Astrocyte (in vitro differentiated cells and primary cell): ENCODE results near the gene FRA10AC1. TPM values are rescaled to one million over a fixed set of nuclear protein-coding genes. Genes with fewer than 3 reads are reported as not detected.

Experiments
- DNase-seq: peaks from one replicate; pipeline ENCODE4 v3.0.0-alpha.2; 2010; ENCODE audit warnings: low read depth
- FAIRE-seq: peaks from 2 replicates; lab custom pipeline; 2011; peaks lifted over from hg19 to GRCh38; lab: Jason Lieb, UNC
- H2AFZ ChIP-seq: 2 replicates; pipeline ENCODE4 v1.6.0; 2012; ENCODE audit warnings: low read depth, low read length, inconsistent platforms
- H3K27ac ChIP-seq: 2 replicates; pipeline ENCODE4 v1.5.1; 2011; ENCODE audit warnings: low read depth, low read length, inconsistent platforms
- H3K27me3 ChIP-seq: 2 replicates; pipeline ENCODE4 v1.6.0; 2011; ENCODE audit warnings: low read length, inconsistent platforms; ENCODE audit not compliant: insufficient read depth
- H3K36me3 ChIP-seq: 2 replicates; pipeline ENCODE4 v1.5.1; 2011; ENCODE audit warnings: low read length, inconsistent platforms; ENCODE audit not compliant: insufficient read depth
- H3K4me1 ChIP-seq: 2 replicates; pipeline ENCODE4 v1.5.1; 2011; ENCODE audit warnings: low read length, inconsistent platforms; ENCODE audit not compliant: insufficient read depth
- H3K4me2 ChIP-seq: 2 replicates; pipeline ENCODE4 v1.6.0; 2012; ENCODE audit warnings: low read length, inconsistent platforms
- H3K4me3 ChIP-seq: 2 replicates; pipeline ENCODE4 v1.5.1; 2011; ENCODE audit warnings: low read depth, mild to moderate bottlenecking, low read length, inconsistent platforms; ENCODE audit not compliant: insufficient read depth
- H3K79me2 ChIP-seq: 2 replicates; pipeline ENCODE4 v1.6.0; 2012; ENCODE audit warnings: mild to moderate bottlenecking, low read length, inconsistent platforms; ENCODE audit not compliant: insufficient read depth
- H3K9ac ChIP-seq: 2 replicates; pipeline ENCODE4 v1.6.0; 2012; ENCODE audit warnings: mild to moderate bottlenecking, low read length, inconsistent platforms
- H3K9me3 ChIP-seq: 2 replicates; pipeline ENCODE4 v1.5.1; 2012; ENCODE audit warnings: low read depth, mild to moderate bottlenecking, low read length, inconsistent platforms; ENCODE audit not compliant: insufficient read depth
- H4K20me1 ChIP-seq: 2 replicates; pipeline ENCODE4 v1.6.0; 2012; ENCODE audit warnings: low read length, inconsistent platforms; ENCODE audit not compliant: insufficient read depth
- H3K27ac Mint-ChIP-seq: one replicate; pipeline ENCODE4 v1.8.0; 2021; ENCODE audit warnings: mild to moderate bottlenecking, mixed read lengths; ENCODE audit not compliant: unreplicated experiment
- H3K27me3 Mint-ChIP-seq: one replicate; pipeline ENCODE4 v1.8.0; 2021; ENCODE audit warnings: low read depth, mixed read lengths; ENCODE audit not compliant: unreplicated experiment
- H3K36me3 Mint-ChIP-seq: one replicate; pipeline ENCODE4 v1.8.0; 2021; ENCODE audit warnings: low read depth, mixed read lengths; ENCODE audit not compliant: unreplicated experiment
- H3K4me1 Mint-ChIP-seq: one replicate; pipeline ENCODE4 v1.8.0; 2021; ENCODE audit warnings: low read depth, mixed read lengths; ENCODE audit not compliant: unreplicated experiment
- H3K4me3 Mint-ChIP-seq: one replicate; pipeline ENCODE4 v1.8.0; 2021; ENCODE audit warnings: mild to moderate bottlenecking, moderate library complexity, mixed read lengths; ENCODE audit not compliant: unreplicated experiment
- H3K9me3 Mint-ChIP-seq: one replicate; pipeline ENCODE4 v1.8.0; 2021; ENCODE audit warnings: mild to moderate bottlenecking, mixed read lengths; ENCODE audit not compliant: unreplicated experiment
- EZH2 ChIP-seq: IDR thresholded peaks from 2 replicates; pipeline ENCODE4 v1.6.1; 2012; ENCODE audit warnings: mild to moderate bottlenecking, low read length, inconsistent platforms; ENCODE audit not compliant: insufficient read depth
- total RNA-seq: library from RNA; stranded (reverse); gene quantifications from 2 replicates; pipeline ENCODE4 v1.2.1, GENCODE V29; 2021
- TF ChIP-seq, protein P1 (sequence below): IDR thresholded peaks from 2 replicates; pipeline ENCODE4 v1.5.1; 2011; ENCODE audit warnings: low read depth, mild to moderate bottlenecking, inconsistent platforms, low read length, moderate library complexity; ENCODE audit not compliant: insufficient read depth

The FRA10AC1 gene
- total RNA-seq, 1 donor from 2014 or later, result 13.2 TPM

- Mint-ChIP-seq H3K36me3 (no peaks in the 10 kb centered on the region), H3K9me3 (no peaks in the 10 kb centered on the region), H3K4me3 (no peak overlapping the region), H3K27ac (no peak overlapping the region), H3K4me1 (peaks cover 2% of the 10 kb centered on the region), H3K27me3 (no peaks in the 10 kb centered on the region)
- Histone ChIP-seq H3K9me3 (no peaks in the 10 kb centered on the region), H3K4me3 (no peak overlapping the region), H3K27ac (no peak overlapping the region), H3K4me2 (no peak overlapping the region), H3K4me1 (no peaks in the 10 kb centered on the region), H2AFZ (no peak overlapping the region), H3K9ac (no peak overlapping the region), H3K79me2 (no peaks in the 10 kb centered on the region), H4K20me1 (no peaks in the 10 kb centered on the region), H3K36me3 (no peaks in the 10 kb centered on the region), H3K27me3 (peaks cover 7% of the 10 kb centered on the region)
- no peak for DNase-seq
- FAIRE-seq, result no peak
- no peak for TF ChIP-seq EZH2
- TF ChIP-seq, protein P1, sequence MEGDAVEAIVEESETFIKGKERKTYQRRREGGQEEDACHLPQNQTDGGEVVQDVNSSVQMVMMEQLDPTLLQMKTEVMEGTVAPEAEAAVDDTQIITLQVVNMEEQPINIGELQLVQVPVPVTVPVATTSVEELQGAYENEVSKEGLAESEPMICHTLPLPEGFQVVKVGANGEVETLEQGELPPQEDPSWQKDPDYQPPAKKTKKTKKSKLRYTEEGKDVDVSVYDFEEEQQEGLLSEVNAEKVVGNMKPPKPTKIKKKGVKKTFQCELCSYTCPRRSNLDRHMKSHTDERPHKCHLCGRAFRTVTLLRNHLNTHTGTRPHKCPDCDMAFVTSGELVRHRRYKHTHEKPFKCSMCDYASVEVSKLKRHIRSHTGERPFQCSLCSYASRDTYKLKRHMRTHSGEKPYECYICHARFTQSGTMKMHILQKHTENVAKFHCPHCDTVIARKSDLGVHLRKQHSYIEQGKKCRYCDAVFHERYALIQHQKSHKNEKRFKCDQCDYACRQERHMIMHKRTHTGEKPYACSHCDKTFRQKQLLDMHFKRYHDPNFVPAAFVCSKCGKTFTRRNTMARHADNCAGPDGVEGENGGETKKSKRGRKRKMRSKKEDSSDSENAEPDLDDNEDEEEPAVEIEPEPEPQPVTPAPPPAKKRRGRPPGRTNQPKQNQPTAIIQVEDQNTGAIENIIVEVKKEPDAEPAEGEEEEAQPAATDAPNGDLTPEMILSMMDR, result no peak
Observed at GRCh38 chr10:93715345-93715744, 13.0 kb upstream of the FRA10AC1 start.

DNA sequence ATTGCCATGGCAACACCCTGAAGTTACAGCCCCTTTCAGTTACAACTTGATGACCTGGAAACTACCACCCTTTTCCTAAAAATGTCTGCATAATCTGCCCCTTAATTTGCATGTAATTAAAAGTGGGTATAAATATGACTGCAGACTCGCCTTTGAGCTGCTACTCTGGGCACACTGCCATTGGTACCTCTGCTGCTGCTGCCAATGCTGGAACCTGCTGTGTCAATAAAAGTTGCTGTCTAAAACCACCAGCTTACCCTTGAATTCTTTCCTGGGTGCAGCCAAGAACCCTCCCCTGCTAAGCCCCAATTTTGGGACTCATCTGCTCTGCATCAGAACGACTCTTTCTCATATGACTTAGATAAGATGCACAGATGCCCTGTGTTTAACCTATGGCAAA, 10.2 kb upstream of the FRA10AC1 start:
- Mint-ChIP-seq H3K27me3 (no peaks in the 10 kb centered on the region), H3K4me1 (peaks cover 2% of the 10 kb centered on the region), H3K27ac (no peak overlapping the region), H3K9me3 (no peaks in the 10 kb centered on the region), H3K4me3 (no peak overlapping the region), H3K36me3 (no peaks in the 10 kb centered on the region)
- Histone ChIP-seq H3K4me2 (no peak overlapping the region), H3K36me3 (no peaks in the 10 kb centered on the region), H3K79me2 (no peaks in the 10 kb centered on the region), H3K4me1 (no peaks in the 10 kb centered on the region), H3K9me3 (no peaks in the 10 kb centered on the region), H3K4me3 (no peak overlapping the region), H4K20me1 (no peaks in the 10 kb centered on the region), H2AFZ (no peak overlapping the region), H3K27me3 (no peaks in the 10 kb centered on the region), H3K27ac (no peak overlapping the region), H3K9ac (no peak overlapping the region)
- no peak for DNase-seq
- TF ChIP-seq EZH2, result no peak
- TF ChIP-seq, protein P1, result no peak
- FAIRE-seq, result no peak

GRCh38 chr10:93711891-93712290, 9.5 kb upstream of the FRA10AC1 start:
- H3K4me2 ChIP-seq, result no peak overlapping the region
- no peaks in the 10 kb centered on the region for H3K9me3 ChIP-seq
- H3K79me2 ChIP-seq, result no peaks in the 10 kb centered on the region
- no peaks in the 10 kb centered on the region for H3K36me3 ChIP-seq
- DNase-seq (no peak), FAIRE-seq (no peak)
- H3K27ac ChIP-seq, result no peak overlapping the region
- H3K27me3 Mint-ChIP-seq, result no peaks in the 10 kb centered on the region
- H3K27me3 ChIP-seq, result no peaks in the 10 kb centered on the region
- no peaks in the 10 kb centered on the region for H3K4me1 ChIP-seq
- no peak overlapping the region for H3K9ac ChIP-seq
- H2AFZ ChIP-seq, result no peak overlapping the region
- no peak overlapping the region for H3K4me3 ChIP-seq
- no peaks in the 10 kb centered on the region for H3K36me3 Mint-ChIP-seq
- peaks cover 2% of the 10 kb centered on the region for H3K4me1 Mint-ChIP-seq
- no peak for TF ChIP-seq EZH2
- TF ChIP-seq, protein P1, result no peak
- H3K27ac Mint-ChIP-seq, result no peak overlapping the region
- H3K4me3 Mint-ChIP-seq, result no peak overlapping the region
- no peaks in the 10 kb centered on the region for H3K9me3 Mint-ChIP-seq
- H4K20me1 ChIP-seq, result no peaks in the 10 kb centered on the region
